ENCODE data around the gene ATOH8. TPM values are rescaled to one million over a fixed set of nuclear protein-coding genes. Genes with fewer than 3 reads are reported as not detected.
A peak's percentile ranks its signal among the peaks of the same experiment; 100 is the strongest.

ATOH8 gene
- total and polyA plus RNA-seq, 2 donors from 2014 or later = 11.2 to 18.6 TPM

GRCh38 chr2:85748039-85748734, 5.6 kb upstream of the ATOH8 start:
- intact Hi-C loops (cut with DNase I) = no loop called here
- Histone ChIP-seq H3K27me3 (ENCODE audit: control insufficient read depth, insufficient read depth, low read length) (no peaks in the 10 kb centered on the region), H3K27ac (ENCODE audit: low read depth in 2 of 2, low read length in 2 of 2) (no peak overlapping the region), H3K9me3 (ENCODE audit: control insufficient read depth in 2 of 3, insufficient read depth in 1 of 3, low read length in 3 of 3) (no peaks in the 10 kb centered on the region), H3K9ac (ENCODE audit: low read length in 3 of 3) (no peak overlapping the region), H3K4me1 (ENCODE audit: control insufficient read depth in 2 of 3, insufficient read depth in 2 of 3, low read depth in 1 of 3, low read length in 3 of 3) (peaks cover 6 to 38% (median 23%) of the 10 kb centered on the region in 3 donors), H3K4me3 (ENCODE audit: low read length in 3 of 3) (no peak overlapping the region), H3K36me3 (ENCODE audit: control insufficient read depth in 2 of 3, insufficient read depth in 3 of 3, low read length in 3 of 3) (no peaks in the 10 kb centered on the region)
- no peak for FAIRE-seq
- DNase-seq = no peak
- TF ChIP-seq CTCF (IDR thresholded peaks at IDR 0.05; ENCODE audit: borderline replicate concordance, extremely low read depth, insufficient read depth) = no peak

GRCh38 chr2:85748985-85749875, 4.6 kb upstream of the ATOH8 start:
- Histone ChIP-seq H3K9me3 (ENCODE audit: control insufficient read depth in 2 of 3, insufficient read depth in 1 of 3, low read length in 3 of 3) (no peaks in the 10 kb centered on the region), H3K27ac (ENCODE audit: low read depth in 2 of 2, low read length in 2 of 2) (no peak overlapping the region), H3K4me3 (ENCODE audit: low read length in 3 of 3) (no peak overlapping the region), H3K27me3 (ENCODE audit: control insufficient read depth, insufficient read depth, low read length) (no peaks in the 10 kb centered on the region), H3K9ac (ENCODE audit: low read length in 3 of 3) (no peak overlapping the region), H3K36me3 (ENCODE audit: control insufficient read depth in 2 of 3, insufficient read depth in 3 of 3, low read length in 3 of 3) (no peaks in the 10 kb centered on the region), H3K4me1 (ENCODE audit: control insufficient read depth in 2 of 3, insufficient read depth in 2 of 3, low read depth in 1 of 3, low read length in 3 of 3) (peaks cover 2 to 28% (median 14%) of the 10 kb centered on the region in 3 donors)
- DNase-seq (peak in 1 of 5 donors; percentile 54), FAIRE-seq (no peak)
- intact Hi-C loops (cut with DNase I) = no loop called here
- no peak for TF ChIP-seq CTCF (IDR thresholded peaks at IDR 0.05; ENCODE audit: borderline replicate concordance, extremely low read depth, insufficient read depth)

GRCh38 chr2:85750587-85751575, 2.9 kb upstream of the ATOH8 start:
- no peaks in the 10 kb centered on the region for H3K9me3 ChIP-seq (ENCODE audit: control insufficient read depth in 2 of 3, insufficient read depth in 1 of 3, low read length in 3 of 3)
- no peak for FAIRE-seq

More at GRCh38 chr2:85750587-85751575, 2.9 kb upstream of the ATOH8 start:
- Histone ChIP-seq H3K4me3 (ENCODE audit: low read length in 3 of 3) (no peak overlapping the region), H3K9ac (ENCODE audit: low read length in 3 of 3) (no peak overlapping the region), H3K36me3 (ENCODE audit: control insufficient read depth in 2 of 3, insufficient read depth in 3 of 3, low read length in 3 of 3) (no peaks in the 10 kb centered on the region), H3K4me1 (ENCODE audit: control insufficient read depth in 2 of 3, insufficient read depth in 2 of 3, low read depth in 1 of 3, low read length in 3 of 3) (peaks cover 0 to 35% (median 5%) of the 10 kb centered on the region in 3 donors), H3K27me3 (ENCODE audit: control insufficient read depth, insufficient read depth, low read length) (no peaks in the 10 kb centered on the region), H3K27ac (ENCODE audit: low read depth in 2 of 2, low read length in 2 of 2) (peak overlapping the region in 1 of 2 donors; percentile 20)
- intact Hi-C loops (cut with DNase I) = no loop called here
- peak in 3 of 5 donors; percentile 73 to 77 (median 77) for DNase-seq
- peak; percentile 86 for TF ChIP-seq CTCF (IDR thresholded peaks at IDR 0.05; ENCODE audit: borderline replicate concordance, extremely low read depth, insufficient read depth)
